Activated CD8-positive, alpha-beta memory T cell treated with anti-CD3 and anti-CD28 coated beads for 36 hours (primary cell): ENCODE measurements around the gene HVCN1. TPM values are rescaled to one million over a fixed set of nuclear protein-coding genes. Genes with fewer than 3 reads are reported as not detected.

ENCODE experiments used
- CTCF ChIA-PET: fragments of 350-600 bp; sonication (Branson Sonifier 250); formaldehyde crosslinking; loops from one replicate; lab custom pipeline; 2021; ENCODE audit warnings: antibody characterized with exemption; lab: Charles Lee
- POLR2A ChIA-PET: fragments of 350-600 bp; sonication (Branson Sonifier 250); formaldehyde crosslinking; loops from one replicate; lab custom pipeline; 2021; ENCODE audit warnings: antibody characterized with exemption; lab: Charles Lee
- total RNA-seq, 2 experiments: library from RNA; stranded (reverse); gene quantifications; one replicate each; pipeline ENCODE4 v1.2.3, GENCODE V29; 2021

Gene HVCN1
- total RNA-seq, 2 experiments from 2014 or later: 30.3 to 30.8 TPM

- POLR2A ChIA-PET: interaction anchor here (0.9 to 1.3 kb wide), 3 partner anchors 12 to 152 kb away, joined by 3 to 6 read pairs (median 4); partner anchors contain the start of genes ARPC3 and TCTN1
- CTCF ChIA-PET: interaction anchor here (0.5 to 4.8 kb wide), 24 partner anchors 11 to 502 kb away, joined by 3 to 36 read pairs (median 5); partner anchors contain the start of genes ARPC3, FAM216A, GPN3 and RAD9B
Measured at GRCh38 chr12:110602085-110602814, 86.7 kb downstream of the HVCN1 start.

- ChIA-PET POLR2A (interaction anchor here (0.7 kb wide), 1 partner anchor 77 kb away, joined by 3 read pairs; no protein-coding TSS in a partner anchor), CTCF (interaction anchor here (0.5 to 4.8 kb wide), 20 partner anchors 14 to 222 kb away, joined by 3 to 36 read pairs (median 4); partner anchors contain the start of genes ARPC3, FAM216A and GPN3)
Measured at GRCh38 chr12:110600254-110600653, 88.7 kb downstream of the HVCN1 start.

DNA sequence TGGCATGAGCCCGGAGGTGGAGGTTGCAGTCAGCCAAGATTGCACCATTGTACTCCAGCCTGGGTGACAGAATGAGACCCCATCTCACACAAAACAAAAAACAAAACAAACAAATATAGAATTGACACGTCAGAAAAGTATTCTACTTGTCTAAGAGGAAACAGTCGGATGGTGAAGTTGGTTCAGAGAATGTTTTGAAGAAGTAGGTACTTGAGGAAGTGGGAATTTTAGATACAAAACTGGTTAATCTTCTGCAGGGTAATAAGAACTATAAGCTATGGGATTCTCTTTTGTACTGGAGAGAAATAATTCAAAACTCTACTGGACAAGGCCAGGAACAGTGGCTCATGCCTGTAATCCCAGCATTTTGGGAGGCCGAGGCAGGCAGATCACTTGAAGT lies 89.6 kb downstream of the HVCN1 start:
- ChIA-PET CTCF (interaction anchor here (0.9 to 4.8 kb wide), 6 partner anchors 13 to 92 kb away, joined by 3 to 29 read pairs (median 4); no protein-coding TSS in a partner anchor), POLR2A (interaction anchor here (0.7 kb wide), 1 partner anchor 76 kb away, joined by 3 read pairs; no protein-coding TSS in a partner anchor)

Other genes starting within 250 kb of the HVCN1 start
- gene ARPC3, start 238.8 kb downstream of the HVCN1 start, total RNA-seq: 100 to 1,000 TPM; 260 to 276 TPM
- 10 to 100 TPM; 67.3 to 69.0 TPM for gene GPN3, start 220.9 kb downstream of the HVCN1 start, total RNA-seq
- 10 to 100 TPM; 59.8 to 62.0 TPM for gene FAM216A, start 220.3 kb downstream of the HVCN1 start, total RNA-seq
- gene VPS29, start 187.0 kb downstream of the HVCN1 start, total RNA-seq: 10 to 100 TPM; 89.7 to 91.3 TPM
- 1 to 10 TPM in 1 of 2 experiments, under 1 TPM in 1; 0.95 to 1.3 TPM for gene RAD9B, start 186.8 kb downstream of the HVCN1 start, total RNA-seq
- gene PPTC7, start 105.8 kb downstream of the HVCN1 start, total RNA-seq: 10 to 100 TPM; 49.8 to 49.9 TPM
- gene TCTN1, start 75.0 kb downstream of the HVCN1 start, total RNA-seq: 10 to 100 TPM; 11.8 to 13.4 TPM
- 100 to 1,000 TPM; 230 to 236 TPM for gene PPP1CC, start 53.8 kb upstream of the HVCN1 start, total RNA-seq
- not detected for gene CCDC63, start 157.9 kb upstream of the HVCN1 start, total RNA-seq
- gene MYL2, start 231.5 kb upstream of the HVCN1 start, total RNA-seq: not detected